ENCODE data around the gene RAET1G.
"Not testable (repeated sequence)": the region's sequence is repeated elsewhere in the genome, so short reads cannot be mapped to it uniquely, and the experiment has no call there.

Gene RAET1G

GRCh38 chr6:149953934-149954327 lies 31.0 kb upstream of the RAET1G start:
- DNase-seq: not testable (repeated sequence)

GRCh38 chr6:149953390-149953789 lies 30.5 kb upstream of the RAET1G start:
- not testable (repeated sequence) for DNase-seq

GRCh38 chr6:149951626-149952025 lies 28.7 kb upstream of the RAET1G start:
- DNase-seq: no peak

GRCh38 chr6:149951096-149951495 lies 28.2 kb upstream of the RAET1G start:
- no peak for DNase-seq

- DNase-seq: no peak
Observed at GRCh38 chr6:149950423-149950822, 27.5 kb upstream of the RAET1G start.

GRCh38 chr6:149948616-149949015 lies 25.7 kb upstream of the RAET1G start:
- DNase-seq: no peak

GRCh38 chr6:149948011-149948410 lies 25.1 kb upstream of the RAET1G start:
- no peak for DNase-seq

- DNase-seq: not testable (repeated sequence)
Observed at GRCh38 chr6:149947533-149947932, 24.6 kb upstream of the RAET1G start.

GRCh38 chr6:149946631-149947030 lies 23.7 kb upstream of the RAET1G start:
- not testable (repeated sequence) for DNase-seq

- DNase-seq: not testable (repeated sequence)
Observed at GRCh38 chr6:149945276-149945675, 22.4 kb upstream of the RAET1G start.

GRCh38 chr6:149943321-149943720 lies 20.4 kb upstream of the RAET1G start:
- not testable (repeated sequence) for DNase-seq

- DNase-seq: no peak
Observed at GRCh38 chr6:149942461-149942829, 19.5 kb upstream of the RAET1G start.

GRCh38 chr6:149941583-149942460 lies 18.9 kb upstream of the RAET1G start, which contains the start of gene ULBP2:
TSS of gene ULBP2 (plus strand) at chr6:149942014. CDS start at chr6:149942073, 59 bp downstream.
- DNase-seq: peak; percentile 93

GRCh38 chr6:149940672-149940982 lies 17.7 kb upstream of the RAET1G start:
- DNase-seq: no peak

GRCh38 chr6:149939909-149940671 lies 17.2 kb upstream of the RAET1G start:
- no peak for DNase-seq

- DNase-seq: no peak
Observed at GRCh38 chr6:149939356-149939648, 16.4 kb upstream of the RAET1G start.

- DNase-seq: peak; percentile 43
Observed at GRCh38 chr6:149938571-149939355, 15.8 kb upstream of the RAET1G start.

GRCh38 chr6:149938013-149938570 lies 15.2 kb upstream of the RAET1G start:
- not testable (repeated sequence) for DNase-seq

GRCh38 chr6:149936743-149937142 lies 13.8 kb upstream of the RAET1G start:
- no peak for DNase-seq

- DNase-seq: no peak
Observed at GRCh38 chr6:149935668-149936067, 12.7 kb upstream of the RAET1G start.

- DNase-seq: no peak
Observed at GRCh38 chr6:149935246-149935645, 12.3 kb upstream of the RAET1G start.

- peak; percentile 79 for DNase-seq
Observed at GRCh38 chr6:149934249-149935156, 11.6 kb upstream of the RAET1G start.
